Sigmoid colon (tissue), 7 donors: Measurements from ENCODE around the gene TATDN2. TPM values are rescaled to one million over a fixed set of nuclear protein-coding genes. Genes with fewer than 3 reads are reported as not detected.

Source experiments
- DNase-seq: peaks from one replicate; pipeline ENCODE4 v3.0.0-alpha.2; 2019
- H3K27ac ChIP-seq, 4 donors: fragments of 200-600 bp; sonication (generic); one replicate each; pipeline ENCODE4 v1.5.1; 2016 to 2019; ENCODE audit warnings: mild to moderate bottlenecking in 1 of 4
- H3K27me3 ChIP-seq, 3 donors: fragments of 200-600 bp; sonication (generic); one replicate each; pipeline ENCODE4 v1.5.1; 2019; ENCODE audit warnings: mild to moderate bottlenecking in 1 of 3
- H3K36me3 ChIP-seq, 4 donors: fragments of 200-600 bp; sonication (generic); one replicate each; pipeline ENCODE4 v1.5.1; 2016 to 2019
- H3K4me1 ChIP-seq, 4 donors: fragments of 200-600 bp; sonication (generic); one replicate each; pipeline ENCODE4 v1.5.1; 2017 to 2019
- H3K4me3 ChIP-seq, 4 donors: fragments of 200-600 bp; sonication (generic); one replicate each; pipeline ENCODE4 v1.5.1; 2017 to 2019; ENCODE audit warnings: mild to moderate bottlenecking in 2 of 4, moderate library complexity in 1 of 4
- H3K9me3 ChIP-seq, 4 donors: fragments of 200-600 bp in 3 of 4; sonication (generic) in 3 of 4; one replicate each; pipeline versions ENCODE4 v1.5.1 to v1.6.1; 2013 to 2019
- CTCF ChIP-seq, 4 experiments: fragments of 450-650 bp in 3 of 4; fragments of 200-600 bp in 1 of 4; IDR thresholded peaks; one replicate each; pipeline ENCODE4 v1.5.1; 2016 to 2019; ENCODE audit warnings: antibody characterized with exemption in 4 of 4, mild to moderate bottlenecking in 3 of 4, moderate library complexity in 2 of 4
- EP300 ChIP-seq, 4 donors: sonication (generic); formaldehyde crosslinking; IDR thresholded peaks; one replicate each; pipeline ENCODE4 v1.6.1; 2017; ENCODE audit warnings: antibody characterized with exemption in 4 of 4
- POLR2A ChIP-seq, 2 donors: fragments of 450-650 bp; IDR thresholded peaks; one replicate each; pipeline ENCODE4 v1.6.1; 2016; ENCODE audit warnings: antibody characterized with exemption in 2 of 2, mild to moderate bottlenecking in 2 of 2, moderate library complexity in 2 of 2
- POLR2AphosphoS5 ChIP-seq, 4 donors: sonication (generic); formaldehyde crosslinking; IDR thresholded peaks; one replicate each; pipeline ENCODE4 v1.6.1; 2017; ENCODE audit warnings: antibody characterized with exemption in 4 of 4
- WGBS, 2 donors: extraction: QIAGEN DNeasy Blood & Tissue Kit; methylation state at CpG; one replicate each; pipeline ENCODE4 v1.1.7; 2013; 5-methylcytosine and 5-hydroxymethylcytosine counted together
- intact Hi-C: fragments of 100-400 bp; cut with DNase I; formaldehyde crosslinking; loops from one replicate; pipeline ENCODE4 v1.15.1; 2023
- polyA plus RNA-seq, 3 donors: library from polyadenylated mRNA; stranded (reverse); fragments of 200-250 nt; gene quantifications; one replicate each; pipeline ENCODE4 v1.2.3, GENCODE V29; 2013
- total RNA-seq, 4 donors: library from RNA; depleted of rRNA; stranded (reverse); fragments of >200 nt; gene quantifications; one replicate each; pipeline ENCODE4 v1.1.0, GENCODE V29; 2016
- donor health status: healthy with polysubstance abuse.
- donor health status: Bipolar disorder and iron deficiency.
- donor health status: healthy.

TATDN2 gene
- total and polyA plus RNA-seq, 7 donors: 11.2 to 25.7 (median 13.4) TPM

DNA sequence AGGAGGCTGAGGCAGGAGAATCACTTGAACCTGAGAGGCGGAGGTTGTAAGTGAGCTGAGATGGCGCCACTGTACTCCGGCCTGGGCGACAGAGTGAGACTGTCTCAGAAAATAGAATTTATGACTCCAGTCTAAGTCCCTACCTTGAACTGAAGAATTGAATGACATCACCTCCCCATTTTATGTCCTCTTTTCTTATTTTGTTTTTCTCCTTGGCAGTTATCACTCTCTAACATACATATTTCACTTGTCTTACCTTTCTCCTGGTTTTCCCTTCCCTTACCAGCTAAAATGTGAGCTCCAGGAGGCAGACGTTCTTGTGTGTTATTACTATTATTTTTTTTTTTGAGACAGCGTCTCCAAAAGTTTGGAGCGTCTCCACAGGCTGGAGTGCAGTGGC is 7.6 kb downstream of the TATDN2 start:
- 93 to 95% methylated on average over 7 of the region's 7 CpGs for WGBS, 2 donors
- Histone ChIP-seq H3K9me3 (no peaks in the 10 kb centered on the region), H3K4me1 (peaks cover 0 to 16% (median 8%) of the 10 kb centered on the region in 4 donors), H3K27me3 (no peaks in the 10 kb centered on the region), H3K4me3 (no peak overlapping the region), H3K27ac (no peak overlapping the region), H3K36me3 (peaks cover 7 to 71% (median 11%) of the 10 kb centered on the region in 4 donors)
- TF ChIP-seq CTCF (IDR thresholded peaks at IDR 0.05) (no peak), POLR2A (IDR thresholded peaks at IDR 0.05) (no peak), POLR2AphosphoS5 (IDR thresholded peaks at IDR 0.05) (no peak), EP300 (IDR thresholded peaks at IDR 0.05) (no peak)
- intact Hi-C loops: no loop called here
- no peak for DNase-seq

DNA sequence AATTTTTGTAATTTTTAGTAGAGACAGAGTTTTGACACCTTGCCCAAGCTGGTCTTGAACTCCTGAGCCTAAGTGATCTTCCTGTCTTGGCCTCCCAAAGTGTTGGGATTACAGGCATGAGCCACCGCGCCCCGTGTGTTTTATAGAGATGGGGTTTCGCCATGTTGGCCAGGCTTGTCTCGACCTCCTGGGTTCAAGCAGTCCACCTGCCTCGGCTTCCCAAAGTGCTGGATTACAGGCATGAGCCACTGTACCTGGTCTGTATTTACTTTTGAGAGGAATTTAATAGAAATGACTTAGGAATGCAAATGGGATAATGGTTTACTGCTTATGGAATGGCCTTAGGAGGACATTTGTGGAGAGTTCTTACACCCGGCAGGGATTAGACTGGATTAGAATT is 10.8 kb downstream of the TATDN2 start:
- Histone ChIP-seq H3K27ac (no peak overlapping the region), H3K4me3 (no peak overlapping the region), H3K4me1 (peaks cover 0 to 13% (median 5%) of the 10 kb centered on the region in 4 donors), H3K27me3 (no peaks in the 10 kb centered on the region), H3K9me3 (no peaks in the 10 kb centered on the region), H3K36me3 (peaks cover 5 to 60% (median 10%) of the 10 kb centered on the region in 4 donors)
- intact Hi-C loops: no loop called here
- no peak for TF ChIP-seq POLR2A (IDR thresholded peaks at IDR 0.05)
- no peak for TF ChIP-seq CTCF (IDR thresholded peaks at IDR 0.05)
- no peak for TF ChIP-seq POLR2AphosphoS5 (IDR thresholded peaks at IDR 0.05)
- no peak for TF ChIP-seq EP300 (IDR thresholded peaks at IDR 0.05)
- DNase-seq: peak; percentile 30
- WGBS, 2 donors: 95 to 98% methylated on average over 7 of the region's 7 CpGs

- peak; percentile 6 for DNase-seq
- Histone ChIP-seq H3K4me3 (no peak overlapping the region), H3K4me1 (peaks cover 0 to 14% (median 8%) of the 10 kb centered on the region in 4 donors), H3K27me3 (no peaks in the 10 kb centered on the region), H3K36me3 (peaks cover 0 to 55% (median 9%) of the 10 kb centered on the region in 4 donors), H3K9me3 (no peaks in the 10 kb centered on the region), H3K27ac (no peak overlapping the region)
- TF ChIP-seq EP300 (IDR thresholded peaks at IDR 0.05) (no peak), CTCF (IDR thresholded peaks at IDR 0.05) (no peak), POLR2A (IDR thresholded peaks at IDR 0.05) (no peak), POLR2AphosphoS5 (IDR thresholded peaks at IDR 0.05) (no peak)
- WGBS, 2 donors: 88 to 92% methylated on average over 4 of the region's 4 CpGs
- intact Hi-C loops: no loop called here
Measured at GRCh38 chr3:10259798-10260197, 11.5 kb downstream of the TATDN2 start.

- Histone ChIP-seq H3K9me3 (no peaks in the 10 kb centered on the region), H3K27ac (no peak overlapping the region), H3K4me1 (peaks cover 0 to 14% (median 8%) of the 10 kb centered on the region in 4 donors), H3K4me3 (no peak overlapping the region), H3K36me3 (peaks cover 0 to 52% (median 9%) of the 10 kb centered on the region in 4 donors), H3K27me3 (no peaks in the 10 kb centered on the region)
- DNase-seq: peak; percentile 12
- WGBS, 2 donors: 94 to 97% methylated on average over 6 of the region's 6 CpGs
- intact Hi-C loops: no loop called here
- TF ChIP-seq POLR2A (IDR thresholded peaks at IDR 0.05): no peak
- TF ChIP-seq CTCF (IDR thresholded peaks at IDR 0.05): no peak
- no peak for TF ChIP-seq EP300 (IDR thresholded peaks at IDR 0.05)
- TF ChIP-seq POLR2AphosphoS5 (IDR thresholded peaks at IDR 0.05): no peak
Measured at GRCh38 chr3:10260211-10260701, 12.0 kb downstream of the TATDN2 start.

GRCh38 chr3:10262027-10262426 is 13.8 kb downstream of the TATDN2 start:
- no peak for TF ChIP-seq CTCF (IDR thresholded peaks at IDR 0.05)
- TF ChIP-seq POLR2A (IDR thresholded peaks at IDR 0.05): no peak
- no peak for TF ChIP-seq POLR2AphosphoS5 (IDR thresholded peaks at IDR 0.05)
- no peak for TF ChIP-seq EP300 (IDR thresholded peaks at IDR 0.05)
- no peaks in the 10 kb centered on the region for H3K27me3 ChIP-seq
- no peaks in the 10 kb centered on the region for H3K9me3 ChIP-seq
- peaks cover 0 to 14% (median 8%) of the 10 kb centered on the region in 4 donors for H3K4me1 ChIP-seq
- intact Hi-C loops: no loop called here
- DNase-seq: peak; percentile 4
- 80 to 87% methylated on average over 4 of the region's 4 CpGs for WGBS, 2 donors
- H3K36me3 ChIP-seq: peaks cover 0 to 49% (median 6%) of the 10 kb centered on the region in 4 donors
- no peak overlapping the region for H3K4me3 ChIP-seq
- no peak overlapping the region for H3K27ac ChIP-seq
